Osteocyte (in vitro differentiated cells): Measurements from ENCODE around the gene MOCOS. TPM values are rescaled to one million over a fixed set of nuclear protein-coding genes. Genes with fewer than 3 reads are reported as not detected.

Source experiments
- DNase-seq: peaks from one replicate; pipeline ENCODE4 v3.0.0; 2021; ENCODE audit warnings: mixed read lengths; ENCODE audit not compliant: unreplicated experiment; ENCODE audit errors: extremely low spot score
- H3K27ac Mint-ChIP-seq: one replicate; pipeline ENCODE4 v1.8.0; 2021; ENCODE audit warnings: mild to moderate bottlenecking, mixed read lengths; ENCODE audit not compliant: unreplicated experiment
- H3K27me3 Mint-ChIP-seq: one replicate; pipeline ENCODE4 v1.8.0; 2021; ENCODE audit warnings: mixed read lengths; ENCODE audit not compliant: unreplicated experiment
- H3K36me3 Mint-ChIP-seq: one replicate; pipeline ENCODE4 v1.8.0; 2021; ENCODE audit warnings: mixed read lengths; ENCODE audit not compliant: unreplicated experiment
- H3K4me1 Mint-ChIP-seq: one replicate; pipeline ENCODE4 v1.8.0; 2021; ENCODE audit warnings: mixed read lengths; ENCODE audit not compliant: unreplicated experiment
- H3K4me3 Mint-ChIP-seq: one replicate; pipeline ENCODE4 v1.8.0; 2021; ENCODE audit warnings: mild to moderate bottlenecking, moderate library complexity, mixed read lengths; ENCODE audit not compliant: unreplicated experiment
- H3K9me3 Mint-ChIP-seq: one replicate; pipeline ENCODE4 v1.8.0; 2021; ENCODE audit warnings: mixed read lengths; ENCODE audit not compliant: unreplicated experiment
- CTCF ChIP-seq: fragments of 200-600 bp; sonication (generic); IDR thresholded peaks from 2 replicates; pipeline ENCODE4 v1.5.0; 2021; ENCODE audit warnings: antibody characterized with exemption, mild to moderate bottlenecking, moderate library complexity
- total RNA-seq: library from RNA; stranded (reverse); gene quantifications from 2 replicates; pipeline ENCODE4 v1.2.1, GENCODE V29; 2021

The MOCOS gene
- total RNA-seq, 1 donor from 2014 or later, result 5.2 TPM

- no peak for DNase-seq
- no peak overlapping the region for H3K4me3 Mint-ChIP-seq
- no peaks in the 10 kb centered on the region for H3K36me3 Mint-ChIP-seq
- H3K27ac Mint-ChIP-seq, result no peak overlapping the region
- no peak for TF ChIP-seq CTCF
- no peaks in the 10 kb centered on the region for H3K27me3 Mint-ChIP-seq
- H3K9me3 Mint-ChIP-seq, result no peaks in the 10 kb centered on the region
- H3K4me1 Mint-ChIP-seq, result peaks cover 44% of the 10 kb centered on the region
These were observed 3.3 kb upstream of the MOCOS start for GRCh38 chr18:36183987-36184386.

GRCh38 chr18:36185157-36185556, 2.1 kb upstream of the MOCOS start:
- peaks cover 39% of the 10 kb centered on the region for H3K4me1 Mint-ChIP-seq
- H3K27ac Mint-ChIP-seq, result no peak overlapping the region
- TF ChIP-seq CTCF, result no peak
- H3K9me3 Mint-ChIP-seq, result no peaks in the 10 kb centered on the region
- no peaks in the 10 kb centered on the region for H3K36me3 Mint-ChIP-seq
- peak; percentile 27 for DNase-seq
- H3K27me3 Mint-ChIP-seq, result no peaks in the 10 kb centered on the region
- no peak overlapping the region for H3K4me3 Mint-ChIP-seq

- Mint-ChIP-seq H3K27me3 (no peaks in the 10 kb centered on the region), H3K4me3 (peak overlapping the region; percentile 90), H3K9me3 (no peaks in the 10 kb centered on the region), H3K27ac (no peak overlapping the region), H3K36me3 (no peaks in the 10 kb centered on the region), H3K4me1 (peaks cover 32% of the 10 kb centered on the region)
- DNase-seq, result peak; percentile 77
- TF ChIP-seq CTCF, result no peak
These were observed 1.3 kb upstream of the MOCOS start for GRCh38 chr18:36185901-36186460.

- no peaks in the 10 kb centered on the region for H3K9me3 Mint-ChIP-seq
- H3K36me3 Mint-ChIP-seq, result no peaks in the 10 kb centered on the region
- peaks cover 31% of the 10 kb centered on the region for H3K4me1 Mint-ChIP-seq
- no peaks in the 10 kb centered on the region for H3K27me3 Mint-ChIP-seq
- TF ChIP-seq CTCF, result no peak
- H3K27ac Mint-ChIP-seq, result no peak overlapping the region
- peak overlapping the region; percentile 90 for H3K4me3 Mint-ChIP-seq
- DNase-seq, result peak; percentile 84
These were observed 670 bp upstream of the MOCOS start for GRCh38 chr18:36186461-36187192.

- Mint-ChIP-seq H3K27me3 (no peaks in the 10 kb centered on the region), H3K36me3 (no peaks in the 10 kb centered on the region), H3K9me3 (no peaks in the 10 kb centered on the region), H3K4me1 (peaks cover 24% of the 10 kb centered on the region), H3K27ac (peak overlapping the region; percentile 66), H3K4me3 (peak overlapping the region; percentile 90)
- TF ChIP-seq CTCF, result no peak
- DNase-seq, result peak; percentile 83
These were observed 777 bp downstream of the MOCOS start for GRCh38 chr18:36187826-36188721.
